Upper lobe of left lung (tissue), 6 donors: Measurements from ENCODE around the gene PRR5L. TPM values are rescaled to one million over a fixed set of nuclear protein-coding genes. Genes with fewer than 3 reads are reported as not detected.

Source experiments
- ATAC-seq, 2 donors: fragments of 200-7000 bp; cut with Tn5 transposase; one replicate each; pipeline ENCODE4 v1.9.1; 2022; ENCODE audit warnings: mild to moderate bottlenecking in 2 of 2, moderate library complexity in 2 of 2; ENCODE audit not compliant: low FRiP score in 2 of 2
- DNase-seq, 2 donors: peaks; one replicate each; pipeline ENCODE4 v3.0.0-alpha.2; 2019 to 2020
- H3K27ac ChIP-seq, 4 donors: fragments of 200-600 bp; sonication (generic); one replicate each; pipeline ENCODE4 v1.5.1; 2016 to 2019
- H3K27me3 ChIP-seq, 4 donors: fragments of 200-600 bp; sonication (generic); one replicate each; pipeline ENCODE4 v1.5.1; 2017 to 2019
- H3K36me3 ChIP-seq, 4 donors: fragments of 200-600 bp; sonication (generic); one replicate each; pipeline ENCODE4 v1.5.1; 2016 to 2019
- H3K4me1 ChIP-seq, 4 donors: fragments of 200-600 bp; sonication (generic); one replicate each; pipeline ENCODE4 v1.5.1; 2018 to 2019
- H3K4me3 ChIP-seq, 4 donors: fragments of 200-600 bp; sonication (generic); one replicate each; pipeline ENCODE4 v1.5.1; 2017 to 2019; ENCODE audit warnings: mild to moderate bottlenecking in 2 of 4, moderate library complexity in 1 of 4
- H3K9me3 ChIP-seq, 4 donors: fragments of 200-600 bp; sonication (generic); one replicate each; pipeline ENCODE4 v1.5.1; 2018 to 2019
- EP300 ChIP-seq, 4 donors: sonication (generic); formaldehyde crosslinking; IDR thresholded peaks; one replicate each; pipeline ENCODE4 v1.5.1; 2017; ENCODE audit warnings: antibody characterized with exemption in 4 of 4, control low read depth in 2 of 4
- POLR2A ChIP-seq, 4 donors: fragments of 450-650 bp; IDR thresholded peaks; one replicate each; pipeline ENCODE4 v1.5.1; 2016 to 2017; ENCODE audit warnings: antibody characterized with exemption in 4 of 4, mild to moderate bottlenecking in 2 of 4
- POLR2AphosphoS5 ChIP-seq, 2 donors: sonication (generic); formaldehyde crosslinking; IDR thresholded peaks; one replicate each; pipeline ENCODE4 v1.5.1; 2017; ENCODE audit warnings: antibody characterized with exemption in 2 of 2
- WGBS, 2 donors: methylation state at CpG; one replicate each; pipeline ENCODE4 v1.1.5; 2017 to 2018; 5-methylcytosine and 5-hydroxymethylcytosine counted together
- total RNA-seq, 6 donors: library from RNA; depleted of rRNA in 4 of 6; stranded (reverse); fragments of >200 nt in 4 of 6; gene quantifications; one replicate each; pipeline versions ENCODE4 v1.1.0 to v1.2.1, GENCODE V29; 2016 to 2021
- TF ChIP-seq, protein P1 (sequence below), 6 experiments: fragments of 450-650 bp in 4 of 6; fragments of 200-600 bp in 2 of 6; sonication (generic) in 2 of 6; IDR thresholded peaks; one replicate each; pipeline ENCODE4 v1.5.1; 2016 to 2019; ENCODE audit warnings: antibody characterized with exemption in 6 of 6
- donor health status: DM: no; HTN: no; CAD: no; lungs with moderate emphysema.
- donor health status: DM: no; HTN: yes; CAD: no; lungs with severe emphysema.

The PRR5L gene
- total RNA-seq, 6 donors from 2014 or later, result 18.9 to 40.5 (median 27.6) TPM

DNA sequence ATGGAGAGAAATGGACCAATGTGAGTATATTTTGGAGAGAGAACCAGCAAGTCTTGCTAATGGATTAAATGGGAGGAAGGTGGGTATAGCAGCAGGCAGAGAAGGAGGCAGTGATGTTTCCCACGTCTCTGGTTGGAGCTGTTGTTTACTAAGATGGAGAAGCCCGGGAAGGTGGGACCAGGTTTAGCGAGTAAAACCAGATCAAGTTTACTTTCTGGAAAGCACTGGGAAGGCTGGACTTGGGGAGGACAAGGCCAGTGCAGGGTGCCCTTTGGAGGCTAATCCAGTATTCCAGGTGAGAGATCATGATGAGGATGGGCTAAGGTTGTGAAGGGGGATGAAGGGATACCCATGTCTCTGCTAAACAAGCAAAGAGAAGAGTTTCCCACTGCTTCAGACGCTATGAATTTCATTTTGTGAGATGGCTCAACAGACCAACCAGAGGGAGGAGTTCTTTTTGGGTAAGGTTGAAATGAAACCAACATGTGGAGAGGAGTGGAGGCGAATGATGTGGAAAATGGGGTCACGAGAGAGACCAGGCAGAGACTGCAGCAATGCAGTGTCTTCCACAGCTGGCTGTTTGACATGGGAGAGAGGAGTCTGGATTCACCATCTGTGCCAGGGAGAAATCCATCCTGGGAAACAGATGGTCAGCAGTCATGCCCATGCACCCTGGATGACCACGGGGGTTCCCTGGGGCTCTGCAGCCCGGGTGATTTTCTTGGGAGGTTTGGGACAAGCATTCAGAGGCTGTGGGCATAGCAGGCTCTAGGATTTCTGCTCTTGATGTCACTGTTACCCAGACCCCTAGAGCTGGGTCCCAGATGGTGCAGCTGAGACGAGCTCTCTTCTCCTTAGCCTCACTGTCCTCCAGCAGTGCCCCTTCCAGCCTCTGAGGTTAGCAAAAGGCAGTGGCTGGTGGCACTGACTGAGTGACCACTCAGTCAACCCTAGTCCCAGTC, 31.8 kb upstream of the PRR5L start:
- DNase-seq, result no peak
- Histone ChIP-seq H3K9me3 (no peaks in the 10 kb centered on the region), H3K4me3 (no peak overlapping the region), H3K27me3 (no peaks in the 10 kb centered on the region), H3K4me1 (peaks cover 0 to 4% (median 0%) of the 10 kb centered on the region in 4 donors), H3K36me3 (no peaks in the 10 kb centered on the region), H3K27ac (no peak overlapping the region)
- ATAC-seq, result no peak
- TF ChIP-seq POLR2A (IDR thresholded peaks at IDR 0.05) (no peak), EP300 (IDR thresholded peaks at IDR 0.05) (no peak), POLR2AphosphoS5 (IDR thresholded peaks at IDR 0.05) (no peak)
- TF ChIP-seq, protein P1, sequence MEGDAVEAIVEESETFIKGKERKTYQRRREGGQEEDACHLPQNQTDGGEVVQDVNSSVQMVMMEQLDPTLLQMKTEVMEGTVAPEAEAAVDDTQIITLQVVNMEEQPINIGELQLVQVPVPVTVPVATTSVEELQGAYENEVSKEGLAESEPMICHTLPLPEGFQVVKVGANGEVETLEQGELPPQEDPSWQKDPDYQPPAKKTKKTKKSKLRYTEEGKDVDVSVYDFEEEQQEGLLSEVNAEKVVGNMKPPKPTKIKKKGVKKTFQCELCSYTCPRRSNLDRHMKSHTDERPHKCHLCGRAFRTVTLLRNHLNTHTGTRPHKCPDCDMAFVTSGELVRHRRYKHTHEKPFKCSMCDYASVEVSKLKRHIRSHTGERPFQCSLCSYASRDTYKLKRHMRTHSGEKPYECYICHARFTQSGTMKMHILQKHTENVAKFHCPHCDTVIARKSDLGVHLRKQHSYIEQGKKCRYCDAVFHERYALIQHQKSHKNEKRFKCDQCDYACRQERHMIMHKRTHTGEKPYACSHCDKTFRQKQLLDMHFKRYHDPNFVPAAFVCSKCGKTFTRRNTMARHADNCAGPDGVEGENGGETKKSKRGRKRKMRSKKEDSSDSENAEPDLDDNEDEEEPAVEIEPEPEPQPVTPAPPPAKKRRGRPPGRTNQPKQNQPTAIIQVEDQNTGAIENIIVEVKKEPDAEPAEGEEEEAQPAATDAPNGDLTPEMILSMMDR (IDR thresholded peaks at IDR 0.05), result no peak
- 68 to 73% methylated on average over 9 of the region's 9 CpGs for WGBS, 2 donors

DNA sequence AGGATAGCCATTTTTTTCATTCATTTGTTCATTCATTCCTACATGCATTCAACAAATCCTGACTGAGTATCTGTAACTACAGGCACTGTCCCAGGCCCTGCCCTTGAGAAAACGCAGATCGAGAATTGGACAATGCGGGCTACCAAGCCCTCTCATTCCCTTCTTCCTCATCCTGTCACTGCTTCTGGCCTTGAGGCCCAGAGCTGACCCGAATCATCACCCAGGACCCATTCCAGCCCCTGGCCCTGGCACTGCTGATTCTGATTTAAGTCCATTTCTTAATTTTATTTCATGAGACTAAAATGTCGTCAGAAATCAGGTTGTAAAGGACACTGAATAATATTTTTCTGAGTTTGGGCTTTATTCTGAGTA, 31.1 kb upstream of the PRR5L start:
- 86 to 98% methylated on average over 5 of the region's 5 CpGs for WGBS, 2 donors
- TF ChIP-seq POLR2A (IDR thresholded peaks at IDR 0.05) (no peak), EP300 (IDR thresholded peaks at IDR 0.05) (no peak)
- TF ChIP-seq, protein P1 (IDR thresholded peaks at IDR 0.05), result no peak
- H3K36me3 ChIP-seq, result no peaks in the 10 kb centered on the region
- peaks cover 0 to 4% (median 0%) of the 10 kb centered on the region in 4 donors for H3K4me1 ChIP-seq
- no peaks in the 10 kb centered on the region for H3K9me3 ChIP-seq
- no peaks in the 10 kb centered on the region for H3K27me3 ChIP-seq
- no peak overlapping the region for H3K4me3 ChIP-seq
- no peak overlapping the region for H3K27ac ChIP-seq
- no peak for ATAC-seq
- DNase-seq, result no peak

DNA sequence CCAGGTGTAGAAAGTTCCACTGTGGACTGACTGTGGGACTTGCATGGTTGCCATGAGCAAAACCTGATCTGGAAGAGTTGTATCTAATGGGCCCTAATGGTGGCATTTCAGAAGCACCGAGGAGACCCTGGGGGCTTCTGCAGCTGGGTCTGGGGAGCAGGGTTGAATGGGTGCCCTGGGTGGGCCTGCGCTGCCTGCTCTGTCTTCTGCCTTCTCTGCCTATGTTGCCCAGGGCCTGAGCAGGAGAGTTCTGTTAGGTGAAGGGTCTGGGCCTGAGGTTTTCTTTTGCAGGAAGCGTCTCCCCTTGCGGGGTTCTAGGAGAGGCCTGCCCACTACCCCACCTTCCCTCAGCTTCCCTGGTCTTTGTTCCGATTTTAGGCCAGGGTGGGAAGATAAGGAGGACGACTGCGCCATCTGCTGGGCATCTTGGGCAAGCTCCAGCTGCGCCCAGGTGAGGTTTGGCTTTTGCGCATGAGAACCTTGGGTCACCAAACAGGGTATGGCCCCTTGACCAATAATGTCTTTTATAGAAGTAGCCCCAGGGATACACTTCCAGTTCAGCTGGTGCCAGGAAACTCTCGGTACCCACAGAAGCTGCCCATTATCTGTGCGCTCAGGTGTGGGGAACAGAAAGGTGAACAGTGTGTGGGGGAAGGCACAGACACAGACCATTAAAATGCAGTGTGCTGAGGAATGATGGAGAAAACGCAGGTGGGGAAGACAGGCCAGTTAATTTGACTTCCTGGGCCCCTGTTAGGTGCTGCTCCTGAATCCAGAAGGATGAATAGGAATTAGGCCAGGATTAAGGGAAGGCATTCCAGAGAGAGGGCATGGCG, 30.1 kb upstream of the PRR5L start:
- TF ChIP-seq, protein P1 (IDR thresholded peaks at IDR 0.05), result peak; percentile 72 to 84 (median 79)
- TF ChIP-seq EP300 (IDR thresholded peaks at IDR 0.05) (no peak), POLR2AphosphoS5 (IDR thresholded peaks at IDR 0.05) (no peak), POLR2A (IDR thresholded peaks at IDR 0.05) (no peak)
- H3K27me3 ChIP-seq, result no peaks in the 10 kb centered on the region
- peaks cover 0 to 5% (median 2%) of the 10 kb centered on the region in 4 donors for H3K36me3 ChIP-seq
- H3K4me3 ChIP-seq, result no peak overlapping the region
- no peak overlapping the region for H3K27ac ChIP-seq
- H3K9me3 ChIP-seq, result no peaks in the 10 kb centered on the region
- 27 to 33% methylated on average over 11 to 13 of the region's 13 CpGs for WGBS, 2 donors
- DNase-seq (peak in 1 of 2 donors; percentile 58), ATAC-seq (peak; percentile 70 to 71)
- H3K4me1 ChIP-seq, result peaks cover 0 to 4% (median 0%) of the 10 kb centered on the region in 4 donors

DNA sequence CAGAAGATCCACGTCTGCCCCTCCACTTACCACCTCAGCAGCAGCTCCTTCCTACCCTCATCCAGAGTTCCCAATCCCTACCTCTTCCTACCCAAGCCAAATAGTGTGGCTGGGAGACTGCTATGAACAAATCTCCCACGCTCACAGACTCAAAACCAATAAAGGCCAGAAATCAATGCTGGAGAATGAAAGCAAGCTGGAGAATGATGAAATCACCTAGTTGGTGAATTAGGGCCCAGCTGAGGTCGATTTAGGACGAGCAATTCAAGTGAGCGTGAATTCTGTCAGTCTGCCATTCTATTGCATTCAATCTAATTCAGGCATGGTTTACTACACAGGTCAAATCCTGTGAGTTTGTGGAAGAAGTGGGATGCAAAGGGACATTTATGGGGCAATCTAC, 29.3 kb upstream of the PRR5L start:
- Histone ChIP-seq H3K27ac (no peak overlapping the region), H3K27me3 (no peaks in the 10 kb centered on the region), H3K9me3 (no peaks in the 10 kb centered on the region), H3K36me3 (peaks cover 0 to 9% (median 7%) of the 10 kb centered on the region in 4 donors), H3K4me3 (no peak overlapping the region), H3K4me1 (peaks cover 0 to 4% (median 0%) of the 10 kb centered on the region in 4 donors)
- ATAC-seq, result peak in 1 of 2 donors; percentile 3
- no peak for TF ChIP-seq POLR2A (IDR thresholded peaks at IDR 0.05)
- TF ChIP-seq, protein P1 (IDR thresholded peaks at IDR 0.05), result no peak
- no peak for TF ChIP-seq EP300 (IDR thresholded peaks at IDR 0.05)
- TF ChIP-seq POLR2AphosphoS5 (IDR thresholded peaks at IDR 0.05), result no peak
- 60 to 64% methylated on average over 5 of the region's 5 CpGs for WGBS, 2 donors
- DNase-seq, result no peak
